Measurements from ENCODE around the gene RP9. TPM values are rescaled to one million over a fixed set of nuclear protein-coding genes. Genes with fewer than 3 reads are reported as not detected.
A peak's percentile ranks its signal among the peaks of the same experiment; 100 is the strongest.

The RP9 gene
- total and polyA plus RNA-seq, 2 of the 13 experiments (the other 11 are each of a cell fraction or from before 2014, with no cell fraction given): 14.2 to 18.6 TPM

DNA sequence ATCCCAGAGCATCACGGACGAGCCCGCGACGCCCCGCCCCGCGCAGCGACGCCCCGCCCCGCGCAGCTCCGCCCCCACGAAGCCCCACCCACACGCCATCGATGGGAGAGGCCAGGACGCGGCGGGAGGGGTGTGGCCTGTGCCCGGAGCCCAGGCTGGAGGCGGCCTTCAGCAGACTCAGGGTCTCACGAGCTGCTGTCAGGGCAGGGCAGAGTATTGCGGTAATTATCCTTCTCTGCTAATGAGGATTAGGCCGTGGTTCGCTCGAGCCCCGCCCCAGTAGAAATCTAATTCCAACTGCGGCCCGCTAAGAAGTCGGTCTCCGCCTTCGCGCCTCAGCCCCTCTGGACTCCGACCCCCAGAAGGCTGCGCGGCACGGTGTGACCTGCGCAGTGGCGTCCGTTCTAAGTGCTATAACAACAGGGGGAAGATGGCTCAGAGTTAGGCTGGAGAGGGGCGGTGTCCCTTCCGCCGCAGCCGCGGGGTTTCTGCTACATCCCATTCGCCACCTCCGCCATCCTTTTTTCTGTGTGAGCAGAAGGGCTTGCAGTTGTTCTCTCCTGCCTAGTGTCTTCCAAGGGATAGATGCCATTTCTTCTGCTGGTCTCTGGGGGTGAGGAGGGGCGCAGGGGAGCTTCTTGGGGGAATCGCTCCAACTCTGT is 46.3 kb downstream of the RP9 start (continued):
- TF ChIP-seq ZNF207 (IDR thresholded peaks at IDR 0.05; ENCODE audit: borderline replicate concordance): no peak
- 0 out of 2 replicates have a peak, but pooled peaks have one; percentile 6 for TF ChIP-seq SNAPC2 (CRISPR knock-in tag; IDR thresholded peaks at IDR 0.05)
- peak; percentile 77 for TF ChIP-seq CREM (IDR thresholded peaks at IDR 0.05)
- no peak for TF ChIP-seq CREM (CRISPR knock-in tag; IDR thresholded peaks at IDR 0.05)
- TF ChIP-seq TCF12 (IDR thresholded peaks at IDR 0.05): no peak
- no peak for TF ChIP-seq TCF12 (CRISPR knock-in tag; IDR thresholded peaks at IDR 0.05)
- no peak; the same call in 1 of the 2 replicates for TF ChIP-seq ZSCAN31 (CRISPR knock-in tag; IDR thresholded peaks at IDR 0.05; ENCODE audit: low read depth)
- TF ChIP-seq ZNF264 (CRISPR knock-in tag; IDR thresholded peaks at IDR 0.05): no peak
- TF ChIP-seq GLMP (CRISPR knock-in tag; IDR thresholded peaks at IDR 0.05; ENCODE audit: borderline replicate concordance): no peak
- no peak for TF ChIP-seq ZNF318 (CRISPR knock-in tag; IDR thresholded peaks at IDR 0.05)
- no peak for TF ChIP-seq ATAD3A (CRISPR knock-in tag; IDR thresholded peaks at IDR 0.05)
- TF ChIP-seq ARID4A (CRISPR knock-in tag; IDR thresholded peaks at IDR 0.05; ENCODE audit: borderline replicate concordance): peak; percentile 63; the same call in 1 of the 2 replicates
- TF ChIP-seq, protein P1, sequence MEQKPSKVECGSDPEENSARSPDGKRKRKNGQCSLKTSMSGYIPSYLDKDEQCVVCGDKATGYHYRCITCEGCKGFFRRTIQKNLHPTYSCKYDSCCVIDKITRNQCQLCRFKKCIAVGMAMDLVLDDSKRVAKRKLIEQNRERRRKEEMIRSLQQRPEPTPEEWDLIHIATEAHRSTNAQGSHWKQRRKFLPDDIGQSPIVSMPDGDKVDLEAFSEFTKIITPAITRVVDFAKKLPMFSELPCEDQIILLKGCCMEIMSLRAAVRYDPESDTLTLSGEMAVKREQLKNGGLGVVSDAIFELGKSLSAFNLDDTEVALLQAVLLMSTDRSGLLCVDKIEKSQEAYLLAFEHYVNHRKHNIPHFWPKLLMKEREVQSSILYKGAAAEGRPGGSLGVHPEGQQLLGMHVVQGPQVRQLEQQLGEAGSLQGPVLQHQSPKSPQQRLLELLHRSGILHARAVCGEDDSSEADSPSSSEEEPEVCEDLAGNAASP (CRISPR knock-in tag; IDR thresholded peaks at IDR 0.05; ENCODE audit: borderline replicate concordance): no peak
- TF ChIP-seq ZNF274 (CRISPR knock-in tag; IDR thresholded peaks at IDR 0.05): no peak
- peak; percentile 15; the same call in 1 of the 2 replicates for TF ChIP-seq ZNF670 (CRISPR knock-in tag; IDR thresholded peaks at IDR 0.05; ENCODE audit: borderline replicate concordance)
